Activated effector memory CD4-positive, alpha-beta T cell treated with anti-CD3 and anti-CD28 coated beads, Interleukin-2, amount 50 U/mL, for 16 hours (primary cell): Measurements from ENCODE around the gene JMJD4.

Source experiments
- DNase-seq: peaks from one replicate; pipeline ENCODE4 v3.0.0-alpha.2; 2020

JMJD4 gene

GRCh38 chr1:227748496-227749182, 13.5 kb upstream of the JMJD4 start:
- DNase-seq = no peak

DNA sequence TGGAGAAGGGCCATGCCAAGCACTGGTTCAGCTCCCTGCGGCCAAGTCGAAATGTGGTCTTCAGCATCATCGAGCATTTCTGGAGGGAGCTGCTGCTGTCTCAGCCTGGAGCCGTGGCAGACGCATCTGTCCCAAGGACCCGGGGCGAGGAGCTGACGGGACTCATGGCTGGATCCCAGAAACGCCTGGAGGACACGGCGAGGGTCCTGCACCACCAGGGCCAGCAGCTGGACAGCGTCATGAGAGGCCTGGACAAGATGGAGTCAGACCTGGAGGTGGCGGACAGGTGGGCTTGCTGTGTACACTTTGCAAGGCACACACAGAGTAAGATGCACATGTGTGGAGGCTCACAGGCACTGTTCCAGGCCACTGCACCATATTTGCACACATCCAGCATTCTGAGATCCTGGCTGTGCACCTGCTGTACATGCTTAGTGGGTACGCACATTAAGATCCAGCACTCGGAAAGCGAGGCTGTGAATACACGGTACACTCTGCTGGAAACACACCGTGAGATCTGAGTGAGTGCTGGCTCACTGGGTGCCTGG, 12.9 kb upstream of the JMJD4 start:
- DNase-seq = peak; percentile 56

GRCh38 chr1:227747382-227747781, 12.3 kb upstream of the JMJD4 start:
- no peak for DNase-seq

DNA sequence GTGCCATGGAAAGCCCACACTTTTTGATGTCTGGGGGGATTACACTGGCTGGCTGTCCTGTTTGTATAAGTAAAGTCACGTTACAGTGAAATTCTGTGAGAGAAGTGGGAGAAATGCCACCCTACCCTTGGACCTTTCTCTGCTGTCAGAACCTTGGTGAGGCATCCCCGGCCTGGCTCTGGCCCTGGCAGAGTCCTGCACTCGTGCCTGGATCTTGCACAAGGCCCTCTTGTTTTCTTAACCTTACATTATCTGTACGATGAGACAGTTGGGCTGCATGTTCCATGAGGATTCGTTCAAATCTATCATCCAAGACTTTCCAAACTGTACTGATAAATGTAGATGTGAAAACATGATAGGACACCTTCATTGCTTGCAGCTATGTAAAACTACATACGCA, 11.6 kb upstream of the JMJD4 start:
- DNase-seq = no peak

DNA sequence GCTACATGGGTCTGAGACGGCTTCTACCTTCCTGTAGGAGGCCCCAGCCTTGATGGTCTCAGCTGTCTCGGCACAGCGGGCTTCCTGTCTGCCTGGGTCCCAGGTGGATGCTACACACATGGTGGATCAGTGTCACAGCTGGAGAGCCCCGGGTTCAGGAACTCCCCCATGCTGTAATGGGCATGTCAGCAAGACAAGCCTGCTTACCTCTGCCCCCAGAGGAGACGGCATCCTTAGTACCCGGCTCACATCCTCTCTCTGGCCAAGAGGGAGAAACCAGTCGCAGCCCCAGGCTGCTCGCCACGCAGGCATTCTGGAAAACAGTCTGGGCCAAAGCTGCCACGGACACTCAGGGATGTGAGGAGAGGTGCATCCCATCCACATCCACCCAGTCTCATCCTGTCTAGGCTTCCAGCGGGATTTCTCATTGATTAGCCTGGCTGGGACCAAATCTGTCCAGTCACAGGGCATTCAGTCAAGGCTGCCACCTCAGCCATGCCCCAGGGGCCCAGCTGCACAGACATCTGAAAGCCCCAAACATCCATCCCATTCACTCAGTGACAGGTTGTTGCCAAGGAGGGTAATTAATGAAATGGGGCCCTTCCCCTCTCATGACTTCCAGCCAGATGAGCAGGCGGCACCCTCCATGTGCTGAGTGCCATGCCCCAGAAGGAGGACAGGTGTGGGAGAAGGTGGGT, 10.6 kb upstream of the JMJD4 start:
- DNase-seq = peak; percentile 61

DNA sequence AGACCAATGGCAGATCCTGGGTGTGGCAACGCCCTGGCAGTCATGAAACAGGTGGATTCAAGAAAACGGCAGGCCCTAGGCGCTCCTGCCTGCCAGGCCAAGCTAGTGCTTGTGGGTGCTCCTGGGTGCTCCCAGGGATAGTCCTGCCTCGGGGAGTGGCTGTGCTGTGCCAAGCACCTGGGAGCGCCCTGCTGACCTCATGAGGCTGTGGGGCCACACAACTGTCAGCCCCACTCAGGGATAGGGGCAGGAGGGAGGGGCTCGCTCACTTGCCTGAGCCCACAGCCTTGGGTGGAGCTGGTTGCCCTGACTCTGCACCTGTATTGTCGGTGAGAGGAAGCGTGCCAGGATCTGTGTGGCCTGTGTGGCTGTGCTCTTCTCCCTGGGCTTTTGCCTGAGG, 9.6 kb upstream of the JMJD4 start:
- DNase-seq = no peak

DNA sequence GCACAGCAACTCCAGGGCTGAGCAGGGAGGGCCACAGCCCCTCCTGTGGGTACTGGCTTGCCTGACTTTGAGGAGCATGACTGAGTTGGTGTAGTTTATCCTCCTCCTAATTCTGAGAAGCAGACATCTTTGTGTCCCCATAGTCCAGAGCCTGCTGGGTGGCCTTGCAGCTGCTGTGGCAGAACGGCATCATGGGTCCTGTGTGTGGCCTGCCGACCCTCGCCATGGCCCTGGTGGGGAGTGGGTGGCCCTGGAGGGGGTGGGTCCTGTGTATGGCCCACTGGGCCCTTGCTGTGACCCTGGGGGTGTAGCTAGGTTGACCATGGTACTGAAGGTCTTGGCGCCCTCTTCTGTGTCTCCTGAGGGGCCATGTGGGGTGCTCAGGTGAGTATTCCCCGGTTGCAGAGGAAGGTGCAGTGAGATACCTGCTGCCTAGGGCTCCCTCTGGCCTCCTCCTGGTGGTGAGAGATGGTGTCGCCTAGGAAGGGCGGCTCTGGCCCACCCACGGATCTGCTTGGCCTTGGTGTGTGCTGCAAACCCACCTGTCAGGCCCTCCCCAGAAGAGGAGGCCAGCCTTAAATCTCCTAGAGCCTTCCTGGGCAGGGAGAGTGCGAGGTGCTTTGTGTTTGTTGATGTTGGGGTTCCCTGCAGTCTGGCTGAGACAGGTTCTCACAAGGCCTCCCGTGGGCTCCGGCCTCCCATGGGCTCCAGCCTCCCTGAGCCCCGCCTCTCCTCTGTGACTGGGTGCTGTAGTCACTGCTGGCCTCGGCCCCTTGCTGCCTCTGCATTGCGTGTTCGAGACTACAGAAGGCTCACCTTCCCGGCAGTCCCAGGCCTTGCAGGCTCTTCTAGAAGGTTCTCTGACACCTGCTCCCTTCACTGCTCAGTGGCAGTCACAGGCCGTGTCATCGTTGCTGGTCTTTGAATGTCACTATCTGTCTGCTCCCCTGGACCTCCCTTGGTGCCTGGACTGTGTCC, 7.9 kb upstream of the JMJD4 start:
- DNase-seq = peak; percentile 47

- no peak for DNase-seq
Measured at GRCh38 chr1:227741166-227741870, 6.2 kb upstream of the JMJD4 start.

- no peak for DNase-seq
Measured at GRCh38 chr1:227740401-227740960, 5.4 kb upstream of the JMJD4 start.

DNA sequence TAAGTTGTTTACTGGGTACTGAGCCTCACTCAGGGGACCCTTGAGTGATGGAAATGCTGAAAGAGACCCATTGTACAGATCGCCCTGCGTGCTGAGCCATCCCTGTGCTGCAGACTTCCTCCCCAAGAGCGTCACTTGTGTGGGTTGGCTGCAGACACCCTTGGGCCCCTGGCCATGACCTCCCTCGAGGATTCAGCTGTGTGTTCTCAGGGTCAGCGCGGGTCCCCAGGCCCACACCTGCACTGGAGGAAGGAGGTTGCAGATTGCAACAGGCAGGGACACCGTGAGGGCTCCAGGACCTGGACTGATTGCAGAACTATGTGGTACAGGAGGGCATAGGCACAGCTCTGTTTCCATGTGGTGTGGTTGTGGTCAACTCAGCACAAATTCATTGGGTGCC, 4.5 kb upstream of the JMJD4 start:
- no peak for DNase-seq

DNA sequence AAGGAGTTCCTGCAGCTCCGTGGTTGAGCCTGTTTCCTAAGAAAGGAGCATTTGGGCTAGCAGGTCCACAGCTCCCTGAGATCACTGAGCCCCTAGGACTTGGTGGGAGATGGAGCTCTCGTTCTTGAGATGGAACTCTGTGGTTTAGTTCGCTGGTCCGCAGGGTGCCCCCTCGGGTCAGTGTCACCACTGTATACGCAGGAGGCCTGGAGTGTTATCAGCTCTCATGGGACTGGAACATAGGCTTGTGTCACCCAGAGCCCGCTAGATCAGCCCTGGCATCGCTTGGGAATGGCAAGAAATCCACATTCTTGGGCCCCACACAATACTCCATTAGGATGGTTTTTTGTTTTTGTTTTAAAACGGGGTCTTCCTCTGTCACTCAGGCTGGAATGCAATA, 3.7 kb upstream of the JMJD4 start:
- no peak for DNase-seq

- no peak for DNase-seq
Measured at GRCh38 chr1:227736814-227737432, 1.8 kb upstream of the JMJD4 start.

DNA sequence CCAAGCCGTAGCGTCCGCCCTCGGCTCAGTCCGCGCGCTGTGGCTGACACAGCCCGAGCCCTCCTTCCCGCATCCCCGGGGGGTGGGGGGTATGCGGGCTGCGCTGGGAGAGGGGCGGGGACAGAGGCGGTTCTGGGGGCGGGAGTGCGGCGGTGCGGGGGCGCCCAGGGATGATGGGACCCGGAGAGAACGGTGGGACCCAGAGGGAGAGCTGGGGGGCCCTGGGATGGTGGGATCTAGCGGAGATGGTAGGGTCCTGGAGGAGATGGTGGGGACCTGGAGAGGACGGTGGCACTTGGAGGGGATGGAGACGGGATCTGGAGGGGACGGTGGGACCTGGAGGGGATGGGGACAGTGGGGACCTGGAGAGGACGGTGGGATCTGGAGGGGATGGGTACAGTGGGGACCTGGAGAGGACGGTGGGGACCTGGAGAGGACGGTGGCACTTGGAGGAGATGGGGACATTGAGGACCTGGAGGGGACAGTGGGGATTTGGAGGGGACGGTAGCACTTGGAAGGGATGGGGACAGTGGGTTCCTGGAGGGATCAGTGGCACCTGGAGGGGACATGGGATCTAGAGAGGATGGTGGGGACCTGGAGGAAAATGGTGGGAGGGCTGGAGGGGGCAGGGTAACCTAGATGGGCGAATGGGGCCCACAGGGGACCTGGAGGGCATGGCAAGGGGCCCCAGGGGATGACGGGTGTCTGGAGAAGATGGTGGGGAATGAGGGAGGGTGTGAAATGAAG, 610 bp upstream of the JMJD4 start:
- no peak for DNase-seq

GRCh38 chr1:227734546-227734855, 601 bp downstream of the JMJD4 start:
- DNase-seq = no peak

GRCh38 chr1:227733751-227734545, 1.2 kb downstream of the JMJD4 start:
- no peak for DNase-seq

DNA sequence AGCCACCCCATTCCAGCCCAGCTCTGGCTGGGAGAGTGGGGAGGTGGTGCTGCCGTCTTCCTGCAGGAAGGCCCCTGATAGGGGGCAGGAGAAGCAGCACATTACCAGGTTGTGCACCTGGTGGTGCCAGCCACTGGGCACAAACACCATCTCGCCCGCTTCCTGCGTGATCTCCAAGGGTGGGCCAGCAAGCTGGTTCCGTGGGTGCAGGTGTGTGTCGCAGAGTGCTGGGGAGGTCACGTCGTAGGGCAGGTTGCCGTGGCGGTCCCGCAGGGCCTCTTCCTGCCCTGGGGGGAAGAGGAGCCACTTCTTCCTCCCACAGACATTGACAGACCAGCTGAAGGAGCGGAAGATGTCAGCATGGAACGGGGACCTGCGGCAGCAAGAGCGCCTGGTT, 1.8 kb downstream of the JMJD4 start:
- no peak for DNase-seq

- no peak for DNase-seq
Measured at GRCh38 chr1:227732586-227733308, 2.4 kb downstream of the JMJD4 start.

GRCh38 chr1:227731696-227732585, 3.2 kb downstream of the JMJD4 start:
- no peak for DNase-seq
